CD4-positive, CD25-positive, alpha-beta regulatory T cell (primary cell): ENCODE results near the gene GRAP. TPM values are rescaled to one million over a fixed set of nuclear protein-coding genes. Genes with fewer than 3 reads are reported as not detected.

ENCODE experiments used
- ATAC-seq, 2 donors: fragments of 150-1000 bp; cut with Tn5 transposase; one replicate each; pipeline ENCODE4 v1.10.0; 2021; ENCODE audit warnings: low read depth in 2 of 2, moderate number of reproducible peaks in 2 of 2, moderate library complexity in 1 of 2
- DNase-seq, 3 donors: peaks; one replicate each; pipeline versions ENCODE4 v3.0.0 to v3.0.0-alpha.2; 2012 to 2022; ENCODE audit warnings: mixed read lengths in 1 of 3
- H3K27ac ChIP-seq: one replicate; pipeline ENCODE4 v1.7.0; 2013; ENCODE audit warnings: mild to moderate bottlenecking, low read length; ENCODE audit not compliant: insufficient read depth, poor library complexity, severe bottlenecking
- H3K27me3 ChIP-seq: one replicate; pipeline ENCODE4 v1.7.0; 2013; ENCODE audit warnings: low read length; ENCODE audit not compliant: control insufficient read depth, insufficient read depth
- H3K36me3 ChIP-seq: one replicate; pipeline ENCODE4 v1.7.0; 2013; ENCODE audit warnings: mild to moderate bottlenecking, low read length, moderate library complexity; ENCODE audit not compliant: control insufficient read depth, insufficient read depth
- H3K4me1 ChIP-seq: 2 replicates; pipeline ENCODE4 v1.7.0; 2013; ENCODE audit warnings: mild to moderate bottlenecking, low read length; ENCODE audit not compliant: insufficient read depth, control insufficient read depth, poor library complexity, severe bottlenecking
- H3K4me3 ChIP-seq: one replicate; pipeline ENCODE4 v1.7.0; 2013; ENCODE audit warnings: low read depth, mild to moderate bottlenecking, low read length, moderate library complexity
- H3K9me3 ChIP-seq, 2 experiments: 1 replicate in 1 of 2; 2 replicates in 1 of 2; pipeline ENCODE4 v1.7.0; 2013; ENCODE audit warnings: low read length in 2 of 2, mild to moderate bottlenecking in 1 of 2, moderate library complexity in 1 of 2; ENCODE audit not compliant: control insufficient read depth in 2 of 2
- H3K27ac Mint-ChIP-seq, 3 donors: one replicate each; pipeline ENCODE4 v1.8.0; 2020 to 2022; ENCODE audit warnings: mild to moderate bottlenecking in 3 of 3, mixed read lengths in 3 of 3, moderate library complexity in 2 of 3
- H3K27me3 Mint-ChIP-seq: one replicate; pipeline ENCODE4 v1.8.0; 2022; ENCODE audit warnings: mild to moderate bottlenecking, mixed read lengths
- H3K36me3 Mint-ChIP-seq: one replicate; pipeline ENCODE4 v1.8.0; 2020; ENCODE audit warnings: mixed read lengths
- H3K4me1 Mint-ChIP-seq, 4 donors: one replicate each; pipeline ENCODE4 v1.8.0; 2020 to 2022; ENCODE audit warnings: mixed read lengths in 4 of 4, mild to moderate bottlenecking in 1 of 4
- H3K4me3 Mint-ChIP-seq, 4 donors: one replicate each; pipeline ENCODE4 v1.8.0; 2020 to 2022; ENCODE audit warnings: mild to moderate bottlenecking in 4 of 4, mixed read lengths in 4 of 4, moderate library complexity in 3 of 4
- H3K9me3 Mint-ChIP-seq, 7 donors: one replicate each; pipeline ENCODE4 v1.8.0; 2020 to 2022; ENCODE audit warnings: mixed read lengths in 7 of 7, mild to moderate bottlenecking in 3 of 7, moderate library complexity in 2 of 7
- polyA plus RNA-seq, 4 donors: library from polyadenylated mRNA; unstranded; fragments of 300-500 nt; fragmentation: Illumina TruSeq; gene quantifications; one replicate each; pipeline ENCODE4 v1.2.3, GENCODE V29; 2021
- total RNA-seq: library from RNA; stranded (reverse); gene quantifications from one replicate; pipeline ENCODE4 v1.2.3, GENCODE V29; 2022

GRAP gene
- total and polyA plus RNA-seq, 5 donors from 2014 or later, result 34.5 to 77.5 (median 62.1) TPM

DNA sequence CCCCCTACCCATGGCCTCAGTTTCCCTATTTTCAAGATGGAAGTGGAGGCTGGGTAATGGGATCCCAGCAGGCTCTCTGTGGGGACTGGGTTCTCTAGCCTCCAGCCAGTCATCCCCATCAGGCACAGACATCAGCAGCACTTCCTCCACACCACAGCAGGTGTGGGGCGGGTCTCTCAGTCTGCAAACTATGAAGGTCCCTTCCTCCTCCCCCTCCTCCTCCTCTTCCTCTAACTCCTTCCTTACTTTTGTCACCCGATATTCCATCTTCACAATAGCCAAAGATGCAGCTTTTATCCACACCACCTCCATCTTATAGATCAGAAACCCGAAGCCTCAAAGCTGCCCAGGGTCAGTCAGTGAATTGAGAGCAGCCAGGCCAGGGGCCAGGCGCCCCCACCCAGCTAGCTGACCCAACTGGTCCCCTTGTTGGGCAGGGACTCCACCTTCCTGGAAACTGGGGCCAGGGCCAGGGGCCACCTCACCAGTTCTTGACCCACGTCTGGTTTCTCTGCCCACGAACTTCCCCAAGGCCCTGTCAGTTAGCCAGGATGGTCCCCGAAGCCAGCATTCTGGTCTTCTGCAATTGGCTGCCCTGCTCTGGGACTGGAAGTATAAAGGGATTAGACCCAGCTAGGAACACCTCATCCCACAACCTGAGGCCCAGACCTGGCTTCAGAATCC is 44.7 kb downstream of the GRAP start:
- Histone ChIP-seq H3K9me3 (no peaks in the 10 kb centered on the region), H3K27me3 (no peaks in the 10 kb centered on the region), H3K4me1 (peaks cover 42% of the 10 kb centered on the region), H3K4me3 (peak overlapping the region; percentile 54), H3K27ac (no peak overlapping the region), H3K36me3 (peaks cover 10% of the 10 kb centered on the region)
- Mint-ChIP-seq H3K4me3 (peak overlapping the region; percentile 75 to 93 (median 87)), H3K36me3 (peaks cover 3% of the 10 kb centered on the region), H3K27ac (peak overlapping the region in 2 of 3 donors; percentile 67 to 68), H3K9me3 (no peaks in the 10 kb centered on the region), H3K4me1 (peaks cover 0 to 45% (median 23%) of the 10 kb centered on the region in 4 donors), H3K27me3 (no peaks in the 10 kb centered on the region)
- ATAC-seq (no peak), DNase-seq (peak in 1 of 3 donors; percentile 52)

DNA sequence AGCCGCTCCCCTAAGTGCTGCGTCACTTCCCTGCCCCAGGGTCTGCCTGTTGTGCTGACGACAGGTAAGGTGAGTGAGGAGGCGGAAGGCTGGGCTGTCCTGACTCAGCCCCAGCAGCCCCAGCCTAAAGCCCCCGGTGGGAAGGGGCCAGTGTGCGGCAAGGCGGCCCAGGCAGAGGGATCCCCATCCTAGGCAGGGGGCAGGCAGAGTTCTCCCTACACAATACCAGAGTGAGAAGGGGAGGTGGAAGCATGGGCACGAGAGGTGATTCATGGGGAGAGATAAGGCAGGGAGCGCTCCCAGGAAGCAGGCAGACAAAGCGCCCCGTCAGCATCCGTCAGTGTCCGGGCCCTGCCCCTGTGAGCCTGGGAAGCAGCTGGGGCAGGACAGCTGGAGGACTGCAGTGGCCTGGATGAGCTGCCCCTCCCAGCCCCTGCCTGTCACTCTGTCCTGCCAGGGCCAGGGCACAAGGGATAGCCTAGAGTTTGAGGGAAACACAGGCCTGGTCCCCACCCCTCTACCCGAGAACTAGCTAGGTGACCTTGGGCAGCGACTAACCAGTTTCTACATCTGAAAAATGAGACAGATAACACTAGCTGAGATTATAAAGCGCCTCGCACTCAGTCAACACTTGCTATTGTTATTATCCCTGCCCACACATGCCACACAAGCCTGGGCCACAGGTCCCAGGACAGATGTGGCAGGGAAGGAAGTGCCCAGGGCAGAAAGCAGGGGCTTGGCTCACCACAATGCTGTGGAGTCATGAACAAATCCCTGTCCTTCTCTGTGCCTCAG is 46.0 kb downstream of the GRAP start:
- H3K27ac Mint-ChIP-seq, result peak overlapping the region; percentile 7 to 84 (median 68)
- no peak for DNase-seq
- peak overlapping the region in 2 of 4 donors; percentile 66 to 75 for H3K4me3 Mint-ChIP-seq
- no peaks in the 10 kb centered on the region for H3K27me3 Mint-ChIP-seq
- no peaks in the 10 kb centered on the region for H3K27me3 ChIP-seq
- H3K4me1 ChIP-seq, result peaks cover 42% of the 10 kb centered on the region
- no peak for ATAC-seq
- H3K36me3 Mint-ChIP-seq, result peaks cover 7% of the 10 kb centered on the region
- H3K36me3 ChIP-seq, result peaks cover 17% of the 10 kb centered on the region
- H3K9me3 ChIP-seq, result peaks cover 3 to 7% of the 10 kb centered on the region in 2 experiments
- H3K4me3 ChIP-seq, result no peak overlapping the region
- H3K4me1 Mint-ChIP-seq, result peaks cover 0 to 45% (median 22%) of the 10 kb centered on the region in 4 donors
- H3K9me3 Mint-ChIP-seq, result peaks cover 0 to 5% (median 1%) of the 10 kb centered on the region in 7 donors
- H3K27ac ChIP-seq, result no peak overlapping the region

DNA sequence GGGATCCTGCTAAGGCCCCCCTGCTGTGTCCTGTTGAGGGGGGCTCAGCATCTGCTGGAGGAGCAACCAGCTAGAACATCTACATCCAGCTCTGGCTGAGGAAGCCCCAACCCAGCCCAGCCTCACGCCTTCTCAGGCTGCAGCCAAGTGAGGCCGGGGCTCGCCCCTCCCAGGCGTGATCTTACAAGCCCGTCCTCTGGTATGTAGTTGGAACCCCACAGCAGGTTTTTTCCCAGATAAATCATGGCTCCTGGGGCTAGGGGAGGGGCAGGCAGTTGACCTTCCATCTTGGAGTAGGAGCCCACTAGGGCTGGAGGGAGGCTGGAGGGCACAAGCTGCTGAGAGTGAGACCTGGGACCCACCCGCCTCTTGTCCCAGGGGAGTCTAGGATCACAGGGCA is 46.8 kb downstream of the GRAP start:
- Mint-ChIP-seq H3K27ac (no peak overlapping the region), H3K36me3 (peaks cover 14% of the 10 kb centered on the region), H3K4me3 (peak overlapping the region in 1 of 4 donors; percentile 15), H3K9me3 (peaks cover 0 to 9% (median 1%) of the 10 kb centered on the region in 7 donors), H3K27me3 (no peaks in the 10 kb centered on the region), H3K4me1 (peaks cover 0 to 50% (median 24%) of the 10 kb centered on the region in 4 donors)
- no peak overlapping the region for H3K27ac ChIP-seq
- H3K4me3 ChIP-seq, result no peak overlapping the region
- ATAC-seq (no peak), DNase-seq (no peak)
- H3K9me3 ChIP-seq, result peaks cover 6 to 7% of the 10 kb centered on the region in 2 experiments
- peaks cover 17% of the 10 kb centered on the region for H3K36me3 ChIP-seq
- peaks cover 38% of the 10 kb centered on the region for H3K4me1 ChIP-seq
- H3K27me3 ChIP-seq, result no peaks in the 10 kb centered on the region

DNA sequence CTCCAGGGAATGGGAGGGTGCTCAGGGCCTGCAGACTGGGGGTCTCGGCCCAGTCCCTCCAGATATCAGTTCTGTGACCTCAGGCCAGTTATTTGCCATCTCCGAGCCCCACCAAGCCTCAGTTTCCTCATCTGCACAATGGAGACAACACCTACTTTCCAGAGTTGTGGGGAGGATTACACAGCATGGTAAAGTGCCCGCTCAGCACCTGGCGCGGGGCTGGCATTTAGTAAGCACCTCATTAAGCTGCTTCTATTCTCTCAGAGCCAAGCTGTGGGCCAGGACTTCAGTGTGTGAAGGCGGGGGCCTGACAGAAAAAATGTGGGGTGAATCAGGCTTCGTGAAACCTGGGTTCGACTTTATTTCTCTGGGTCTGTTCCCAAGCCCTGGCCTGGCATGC is 47.4 kb downstream of the GRAP start:
- no peak for ATAC-seq
- Mint-ChIP-seq H3K4me3 (no peak overlapping the region), H3K27me3 (no peaks in the 10 kb centered on the region), H3K27ac (no peak overlapping the region), H3K36me3 (peaks cover 16% of the 10 kb centered on the region), H3K9me3 (peaks cover 0 to 9% (median 1%) of the 10 kb centered on the region in 7 donors), H3K4me1 (peaks cover 0 to 51% (median 25%) of the 10 kb centered on the region in 4 donors)
- Histone ChIP-seq H3K4me1 (peaks cover 36% of the 10 kb centered on the region), H3K4me3 (no peak overlapping the region), H3K36me3 (peaks cover 17% of the 10 kb centered on the region), H3K27me3 (no peaks in the 10 kb centered on the region), H3K9me3 (peaks cover 6 to 7% of the 10 kb centered on the region in 2 experiments), H3K27ac (no peak overlapping the region)
- no peak for DNase-seq

DNA sequence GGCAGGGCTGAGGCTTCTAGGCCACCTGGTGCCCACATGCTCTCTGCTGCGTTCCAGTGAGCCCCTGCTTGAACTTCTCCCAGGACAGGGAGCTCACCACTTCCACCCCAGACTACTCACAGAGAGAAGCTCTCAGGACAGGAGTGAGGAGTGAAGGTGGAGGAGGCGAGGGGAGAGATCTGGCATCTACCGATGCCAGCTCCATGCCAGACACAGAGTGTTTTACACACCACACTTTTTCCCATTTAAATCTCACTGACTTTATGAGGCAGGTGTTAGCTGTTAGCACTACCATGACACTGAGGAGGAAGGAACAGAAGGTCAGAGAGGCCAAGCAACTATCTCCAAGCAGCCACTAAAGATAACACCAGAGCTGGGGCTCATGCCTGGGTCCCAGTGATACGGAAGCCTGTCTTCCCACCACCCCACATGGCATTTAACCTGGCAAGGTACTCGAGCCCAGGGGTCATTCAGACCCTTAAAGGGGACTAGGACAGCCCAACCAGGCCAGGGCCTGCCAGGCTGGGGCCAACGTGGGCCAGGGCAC is 49.0 kb downstream of the GRAP start:
- Mint-ChIP-seq H3K9me3 (peaks cover 0 to 9% (median 1%) of the 10 kb centered on the region in 7 donors), H3K4me3 (no peak overlapping the region), H3K4me1 (peaks cover 0 to 54% (median 29%) of the 10 kb centered on the region in 4 donors), H3K27me3 (no peaks in the 10 kb centered on the region), H3K27ac (peak overlapping the region; percentile 3 to 26 (median 20)), H3K36me3 (peaks cover 27% of the 10 kb centered on the region)
- H3K4me3 ChIP-seq, result no peak overlapping the region
- ATAC-seq (no peak), DNase-seq (no peak)
- H3K9me3 ChIP-seq, result peaks cover 6 to 7% of the 10 kb centered on the region in 2 experiments
- peaks cover 20% of the 10 kb centered on the region for H3K36me3 ChIP-seq
- no peak overlapping the region for H3K27ac ChIP-seq
- H3K27me3 ChIP-seq, result no peaks in the 10 kb centered on the region
- H3K4me1 ChIP-seq, result peaks cover 29% of the 10 kb centered on the region

DNA sequence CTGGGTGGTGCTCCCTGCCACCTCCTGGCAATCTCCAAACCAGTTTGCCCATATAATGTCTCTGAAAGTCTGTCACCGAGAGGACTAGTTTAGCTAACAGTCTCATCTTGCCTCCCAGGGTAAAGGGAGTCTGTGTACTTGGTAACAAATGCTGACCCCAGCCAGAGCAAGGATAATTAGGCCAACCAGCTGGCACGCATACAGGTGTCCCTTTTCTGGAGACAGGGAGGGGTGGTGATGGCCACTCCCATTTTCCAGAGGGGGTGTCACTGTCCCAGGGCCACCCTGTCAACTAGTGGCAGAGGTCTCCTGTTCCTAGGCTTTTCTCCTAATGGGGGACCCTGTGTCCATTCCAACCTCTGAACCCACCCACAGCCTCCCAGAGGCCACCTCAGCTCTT is 50.3 kb downstream of the GRAP start:
- Histone ChIP-seq H3K9me3 (peaks cover 6 to 7% of the 10 kb centered on the region in 2 experiments), H3K36me3 (peaks cover 18% of the 10 kb centered on the region), H3K4me1 (peaks cover 19% of the 10 kb centered on the region), H3K4me3 (no peak overlapping the region), H3K27me3 (no peaks in the 10 kb centered on the region), H3K27ac (no peak overlapping the region)
- no peak overlapping the region for H3K27ac Mint-ChIP-seq
- H3K4me1 Mint-ChIP-seq, result peaks cover 0 to 44% (median 19%) of the 10 kb centered on the region in 4 donors
- no peak for ATAC-seq
- DNase-seq, result no peak
- H3K27me3 Mint-ChIP-seq, result no peaks in the 10 kb centered on the region
- H3K4me3 Mint-ChIP-seq, result no peak overlapping the region
- peaks cover 0 to 9% (median 1%) of the 10 kb centered on the region in 7 donors for H3K9me3 Mint-ChIP-seq
- peaks cover 27% of the 10 kb centered on the region for H3K36me3 Mint-ChIP-seq

DNA sequence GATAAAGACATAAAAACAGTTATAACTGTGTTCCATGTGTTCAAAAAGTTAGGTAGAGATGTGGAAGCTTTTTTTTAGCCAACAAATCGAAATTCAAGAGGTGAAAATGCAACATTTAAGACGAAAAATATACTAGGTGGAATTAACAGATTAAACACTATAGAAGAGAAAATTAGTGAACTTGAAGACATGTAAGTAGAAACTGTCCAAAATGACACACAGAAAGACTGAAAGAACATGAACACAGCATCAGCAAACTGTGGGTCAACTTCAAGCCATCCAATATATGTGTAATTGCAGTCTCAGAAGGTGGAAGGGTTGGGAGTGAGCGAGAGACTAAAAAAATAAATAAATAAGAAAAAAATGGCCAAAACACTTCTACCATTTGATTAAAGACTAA is 51.5 kb downstream of the GRAP start:
- Mint-ChIP-seq H3K27me3 (no peaks in the 10 kb centered on the region), H3K9me3 (peaks cover 0 to 9% (median 1%) of the 10 kb centered on the region in 7 donors), H3K27ac (no peak overlapping the region), H3K36me3 (peaks cover 27% of the 10 kb centered on the region), H3K4me1 (peaks cover 0 to 32% (median 13%) of the 10 kb centered on the region in 4 donors), H3K4me3 (peak overlapping the region in 1 of 4 donors; percentile 58)
- H3K36me3 ChIP-seq, result peaks cover 14% of the 10 kb centered on the region
- no peak overlapping the region for H3K4me3 ChIP-seq
- H3K27me3 ChIP-seq, result no peaks in the 10 kb centered on the region
- peaks cover 8% of the 10 kb centered on the region for H3K4me1 ChIP-seq
- ATAC-seq (no peak), DNase-seq (no peak)
- H3K27ac ChIP-seq, result no peak overlapping the region
- H3K9me3 ChIP-seq, result peaks cover 6 to 7% of the 10 kb centered on the region in 2 experiments
